ENCODE measurements around the gene CLEC12A.

CLEC12A gene

GRCh38 chr12:10033783-10034545 is 62.8 kb downstream of the CLEC12A start:
- no peak for DNase-seq (ENCODE audit: low spot score)
